K562 (cell line): Measurements from ENCODE around the gene GRM5. TPM values are rescaled to one million over a fixed set of nuclear protein-coding genes. Genes with fewer than 3 reads are reported as not detected.

Experiments
- GATA2 ChIP-seq: sonication (generic); formaldehyde crosslinking; IDR thresholded peaks from 2 replicates; pipeline ENCODE4 v1.4.0; 2020; ENCODE audit warnings: mild to moderate bottlenecking, missing genetic modification reagents
- MED1 ChIP-seq: sonication (generic); formaldehyde crosslinking; IDR thresholded peaks from 2 replicates; pipeline ENCODE4 v1.8.1; 2023; ENCODE audit warnings: missing genetic modification reagents, borderline replicate concordance
- PML ChIP-seq: IDR thresholded peaks from 2 replicates; pipeline ENCODE4 v1.6.1; 2012; ENCODE audit warnings: low read length, inconsistent platforms
- RBM17 ChIP-seq: fragments of 200-400 bp; formaldehyde crosslinking; IDR thresholded peaks from 2 replicates; pipeline ENCODE4 v1.6.1; 2017; ENCODE audit warnings: low read depth, mild to moderate bottlenecking, low read length, borderline replicate concordance
- TAL1 ChIP-seq: fragments of 450-650 bp; IDR thresholded peaks from 2 replicates; pipeline ENCODE4 v1.6.1; 2016; ENCODE audit warnings: mild to moderate bottlenecking
- ZNF23 ChIP-seq: fragments of 250-450 bp; sonication (Bioruptor Pico); IDR thresholded peaks from 2 replicates; pipeline ENCODE4 v1.4.0; 2020; ENCODE audit warnings: mild to moderate bottlenecking
- ZNF75A ChIP-seq: fragments of 450-650 bp; formaldehyde crosslinking; IDR thresholded peaks from 2 replicates; pipeline ENCODE4 v1.4.0; 2020; ENCODE audit warnings: mild to moderate bottlenecking
- polyA plus RNA-seq, 8 experiments: library from polyadenylated mRNA; depleted of rRNA in 4 of 8; stranded (reverse) in 5 of 8; unstranded in 3 of 8; fragments of >200 nt; fragmentation: Nextera tagmentation in 2 of 8; fragmentation: Illumina TruSeq in 1 of 8; extraction: Ambion mirVana in 2 of 8; extraction: Trizol in 1 of 8; gene quantifications; 2 replicates each; pipeline versions ENCODE4 v1.2.1 to v1.2.3, GENCODE V29; 2011 to 2014; ENCODE audit warnings: inconsistent platforms in 1 of 8, missing spikeins in 1 of 8
- total RNA-seq, 7 experiments: library from RNA; depleted of rRNA in 6 of 7; stranded (reverse); fragments of >200 nt in 6 of 7; fragmentation: Illumina TruSeq in 2 of 7; extraction: Trizol in 2 of 7; gene quantifications; 2 replicates each; pipeline versions ENCODE4 v1.2.1 to v1.2.3, GENCODE V29; 2011 to 2021; ENCODE audit warnings: low replicate concordance in 1 of 7
- TF ChIP-seq, protein P1 (sequence below): fragments of 200-400 bp; formaldehyde crosslinking; IDR thresholded peaks from 2 replicates; pipeline ENCODE4 v1.6.1; 2017; ENCODE audit warnings: mild to moderate bottlenecking, low read depth, low read length, moderate library complexity
- TF ChIP-seq, protein P2 (sequence below): fragments of 450-650 bp; conservative IDR thresholded peaks from 2 replicates; pipeline ENCODE4 v1.6.1; 2016; ENCODE audit warnings: missing genetic modification characterization, low read depth, mild to moderate bottlenecking, missing compliant biosample characterization, moderate library complexity
- TF ChIP-seq, protein P3 (sequence below): sonication (generic); formaldehyde crosslinking; IDR thresholded peaks from 2 replicates; pipeline ENCODE4 v1.8.1; 2023; ENCODE audit warnings: mild to moderate bottlenecking, missing genetic modification reagents
- TF ChIP-seq, protein P4 (sequence below): IDR thresholded peaks from 3 replicates; pipeline ENCODE4 v1.6.1; 2011; ENCODE audit warnings: borderline replicate concordance, mild to moderate bottlenecking, moderate library complexity; ENCODE audit not compliant: insufficient read length; ENCODE audit errors: extremely low read depth
- TF ChIP-seq, protein P5 (sequence below): IDR thresholded peaks from 2 replicates; pipeline ENCODE4 v1.6.1; 2011; ENCODE audit warnings: borderline replicate concordance, low read depth, mild to moderate bottlenecking, moderate library complexity, low read length; ENCODE audit not compliant: insufficient read depth, poor library complexity, severe bottlenecking

The GRM5 gene
- total and polyA plus RNA-seq, 9 of the 15 experiments (the other 6 are each of a cell fraction or from before 2014, with no cell fraction given), result not detected

DNA sequence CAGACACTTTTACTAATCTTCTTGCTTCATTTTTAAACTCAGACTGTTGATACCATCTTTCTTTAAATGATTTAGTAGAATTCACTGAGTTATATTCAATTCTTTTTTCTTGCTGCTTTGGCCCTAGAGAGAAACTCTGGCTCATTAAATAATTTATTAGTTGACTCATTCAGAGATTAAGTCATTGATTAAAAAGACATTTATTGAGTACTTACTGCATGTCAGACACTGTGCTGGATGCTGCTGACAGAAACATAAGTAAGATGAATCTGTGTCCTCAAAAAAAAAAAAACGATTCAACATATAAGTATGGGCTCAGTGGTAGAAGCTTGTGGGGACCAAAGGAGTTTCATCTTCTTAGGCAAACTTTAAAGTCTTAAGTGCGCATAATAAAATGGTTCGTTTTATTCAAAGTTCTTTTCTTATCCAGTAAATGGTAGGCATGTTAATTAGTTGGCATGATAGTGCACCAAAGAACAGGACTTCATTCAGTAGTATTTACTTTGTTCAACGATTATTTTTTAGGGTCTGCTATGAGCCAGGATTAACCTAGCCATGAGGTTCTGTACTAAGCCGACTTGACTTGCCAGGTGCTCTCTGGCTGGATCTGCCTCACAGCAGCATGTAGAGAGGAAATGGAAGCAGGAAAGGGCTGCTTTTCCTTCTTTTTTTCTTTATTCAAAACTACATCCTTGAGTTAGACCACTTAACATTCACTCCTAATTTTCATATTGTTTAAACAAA is 447.3 kb downstream of the GRM5 start (continued):
- TF ChIP-seq GATA2 (CRISPR knock-in tag) (no peak), MED1 (CRISPR knock-in tag) (no peak), TAL1 (no peak), ZNF23 (CRISPR knock-in tag) (no peak), PML (no peak), ZNF75A (CRISPR knock-in tag) (no peak), RBM17 (no peak)
- TF ChIP-seq, protein P1, sequence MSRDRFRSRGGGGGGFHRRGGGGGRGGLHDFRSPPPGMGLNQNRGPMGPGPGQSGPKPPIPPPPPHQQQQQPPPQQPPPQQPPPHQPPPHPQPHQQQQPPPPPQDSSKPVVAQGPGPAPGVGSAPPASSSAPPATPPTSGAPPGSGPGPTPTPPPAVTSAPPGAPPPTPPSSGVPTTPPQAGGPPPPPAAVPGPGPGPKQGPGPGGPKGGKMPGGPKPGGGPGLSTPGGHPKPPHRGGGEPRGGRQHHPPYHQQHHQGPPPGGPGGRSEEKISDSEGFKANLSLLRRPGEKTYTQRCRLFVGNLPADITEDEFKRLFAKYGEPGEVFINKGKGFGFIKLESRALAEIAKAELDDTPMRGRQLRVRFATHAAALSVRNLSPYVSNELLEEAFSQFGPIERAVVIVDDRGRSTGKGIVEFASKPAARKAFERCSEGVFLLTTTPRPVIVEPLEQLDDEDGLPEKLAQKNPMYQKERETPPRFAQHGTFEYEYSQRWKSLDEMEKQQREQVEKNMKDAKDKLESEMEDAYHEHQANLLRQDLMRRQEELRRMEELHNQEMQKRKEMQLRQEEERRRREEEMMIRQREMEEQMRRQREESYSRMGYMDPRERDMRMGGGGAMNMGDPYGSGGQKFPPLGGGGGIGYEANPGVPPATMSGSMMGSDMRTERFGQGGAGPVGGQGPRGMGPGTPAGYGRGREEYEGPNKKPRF, result no peak
- TF ChIP-seq, protein P2, sequence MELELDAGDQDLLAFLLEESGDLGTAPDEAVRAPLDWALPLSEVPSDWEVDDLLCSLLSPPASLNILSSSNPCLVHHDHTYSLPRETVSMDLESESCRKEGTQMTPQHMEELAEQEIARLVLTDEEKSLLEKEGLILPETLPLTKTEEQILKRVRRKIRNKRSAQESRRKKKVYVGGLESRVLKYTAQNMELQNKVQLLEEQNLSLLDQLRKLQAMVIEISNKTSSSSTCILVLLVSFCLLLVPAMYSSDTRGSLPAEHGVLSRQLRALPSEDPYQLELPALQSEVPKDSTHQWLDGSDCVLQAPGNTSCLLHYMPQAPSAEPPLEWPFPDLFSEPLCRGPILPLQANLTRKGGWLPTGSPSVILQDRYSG (tag), result no peak
- TF ChIP-seq, protein P3, sequence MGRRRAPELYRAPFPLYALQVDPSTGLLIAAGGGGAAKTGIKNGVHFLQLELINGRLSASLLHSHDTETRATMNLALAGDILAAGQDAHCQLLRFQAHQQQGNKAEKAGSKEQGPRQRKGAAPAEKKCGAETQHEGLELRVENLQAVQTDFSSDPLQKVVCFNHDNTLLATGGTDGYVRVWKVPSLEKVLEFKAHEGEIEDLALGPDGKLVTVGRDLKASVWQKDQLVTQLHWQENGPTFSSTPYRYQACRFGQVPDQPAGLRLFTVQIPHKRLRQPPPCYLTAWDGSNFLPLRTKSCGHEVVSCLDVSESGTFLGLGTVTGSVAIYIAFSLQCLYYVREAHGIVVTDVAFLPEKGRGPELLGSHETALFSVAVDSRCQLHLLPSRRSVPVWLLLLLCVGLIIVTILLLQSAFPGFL (CRISPR knock-in tag), result no peak
- TF ChIP-seq, protein P4, sequence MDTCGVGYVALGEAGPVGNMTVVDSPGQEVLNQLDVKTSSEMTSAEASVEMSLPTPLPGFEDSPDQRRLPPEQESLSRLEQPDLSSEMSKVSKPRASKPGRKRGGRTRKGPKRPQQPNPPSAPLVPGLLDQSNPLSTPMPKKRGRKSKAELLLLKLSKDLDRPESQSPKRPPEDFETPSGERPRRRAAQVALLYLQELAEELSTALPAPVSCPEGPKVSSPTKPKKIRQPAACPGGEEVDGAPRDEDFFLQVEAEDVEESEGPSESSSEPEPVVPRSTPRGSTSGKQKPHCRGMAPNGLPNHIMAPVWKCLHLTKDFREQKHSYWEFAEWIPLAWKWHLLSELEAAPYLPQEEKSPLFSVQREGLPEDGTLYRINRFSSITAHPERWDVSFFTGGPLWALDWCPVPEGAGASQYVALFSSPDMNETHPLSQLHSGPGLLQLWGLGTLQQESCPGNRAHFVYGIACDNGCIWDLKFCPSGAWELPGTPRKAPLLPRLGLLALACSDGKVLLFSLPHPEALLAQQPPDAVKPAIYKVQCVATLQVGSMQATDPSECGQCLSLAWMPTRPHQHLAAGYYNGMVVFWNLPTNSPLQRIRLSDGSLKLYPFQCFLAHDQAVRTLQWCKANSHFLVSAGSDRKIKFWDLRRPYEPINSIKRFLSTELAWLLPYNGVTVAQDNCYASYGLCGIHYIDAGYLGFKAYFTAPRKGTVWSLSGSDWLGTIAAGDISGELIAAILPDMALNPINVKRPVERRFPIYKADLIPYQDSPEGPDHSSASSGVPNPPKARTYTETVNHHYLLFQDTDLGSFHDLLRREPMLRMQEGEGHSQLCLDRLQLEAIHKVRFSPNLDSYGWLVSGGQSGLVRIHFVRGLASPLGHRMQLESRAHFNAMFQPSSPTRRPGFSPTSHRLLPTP, result no peak
- TF ChIP-seq, protein P5, sequence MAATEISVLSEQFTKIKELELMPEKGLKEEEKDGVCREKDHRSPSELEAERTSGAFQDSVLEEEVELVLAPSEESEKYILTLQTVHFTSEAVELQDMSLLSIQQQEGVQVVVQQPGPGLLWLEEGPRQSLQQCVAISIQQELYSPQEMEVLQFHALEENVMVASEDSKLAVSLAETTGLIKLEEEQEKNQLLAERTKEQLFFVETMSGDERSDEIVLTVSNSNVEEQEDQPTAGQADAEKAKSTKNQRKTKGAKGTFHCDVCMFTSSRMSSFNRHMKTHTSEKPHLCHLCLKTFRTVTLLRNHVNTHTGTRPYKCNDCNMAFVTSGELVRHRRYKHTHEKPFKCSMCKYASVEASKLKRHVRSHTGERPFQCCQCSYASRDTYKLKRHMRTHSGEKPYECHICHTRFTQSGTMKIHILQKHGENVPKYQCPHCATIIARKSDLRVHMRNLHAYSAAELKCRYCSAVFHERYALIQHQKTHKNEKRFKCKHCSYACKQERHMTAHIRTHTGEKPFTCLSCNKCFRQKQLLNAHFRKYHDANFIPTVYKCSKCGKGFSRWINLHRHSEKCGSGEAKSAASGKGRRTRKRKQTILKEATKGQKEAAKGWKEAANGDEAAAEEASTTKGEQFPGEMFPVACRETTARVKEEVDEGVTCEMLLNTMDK, result no peak
